NOMO-1 (cell line): Measurements from ENCODE around the gene ARID1B.
"Not testable (repeated sequence)": the region's sequence is repeated elsewhere in the genome, so short reads cannot be mapped to it uniquely, and the experiment has no call there.

Experiments used
- DNase-seq, 2 experiments: peaks; one replicate each; lab custom pipeline; 2025; ENCODE audit not compliant: unreplicated experiment in 2 of 2; lab: John Stamatoyannopoulos, UW

The ARID1B gene

GRCh38 chr6:156928126-156928525 lies 150.9 kb downstream of the ARID1B start:
- DNase-seq, result no peak

- DNase-seq, result no peak
Observed at GRCh38 chr6:156928972-156929371, 151.8 kb downstream of the ARID1B start.

GRCh38 chr6:156931283-156931682 lies 154.1 kb downstream of the ARID1B start:
- no peak for DNase-seq

GRCh38 chr6:156933201-156934068 lies 156.3 kb downstream of the ARID1B start:
- DNase-seq, result no peak

GRCh38 chr6:156934069-156934460 lies 156.9 kb downstream of the ARID1B start:
- no peak for DNase-seq

- no peak for DNase-seq
Observed at GRCh38 chr6:156935000-156935399, 157.8 kb downstream of the ARID1B start.

- no peak for DNase-seq
Observed at GRCh38 chr6:156938143-156938542, 161.0 kb downstream of the ARID1B start.

GRCh38 chr6:156940221-156940620 lies 163.0 kb downstream of the ARID1B start:
- no peak for DNase-seq

GRCh38 chr6:156942266-156942665 lies 165.1 kb downstream of the ARID1B start:
- DNase-seq, result no peak

- no peak for DNase-seq
Observed at GRCh38 chr6:156943166-156943565, 166.0 kb downstream of the ARID1B start.

GRCh38 chr6:156943816-156944215 lies 166.6 kb downstream of the ARID1B start:
- DNase-seq, result no peak

GRCh38 chr6:156944412-156944811 lies 167.2 kb downstream of the ARID1B start:
- no peak for DNase-seq

GRCh38 chr6:156945789-156946172 lies 168.6 kb downstream of the ARID1B start:
- DNase-seq, result not testable (repeated sequence)

- DNase-seq, result no peak
Observed at GRCh38 chr6:156946370-156946936, 169.3 kb downstream of the ARID1B start.

GRCh38 chr6:156948277-156948676 lies 171.1 kb downstream of the ARID1B start:
- no peak for DNase-seq

GRCh38 chr6:156948807-156949206 lies 171.6 kb downstream of the ARID1B start:
- no peak for DNase-seq

GRCh38 chr6:156949376-156949775 lies 172.2 kb downstream of the ARID1B start:
- no peak for DNase-seq

- no peak for DNase-seq
Observed at GRCh38 chr6:156950084-156950483, 172.9 kb downstream of the ARID1B start.

- no peak for DNase-seq
Observed at GRCh38 chr6:156950531-156950930, 173.4 kb downstream of the ARID1B start.

GRCh38 chr6:156952401-156952800 lies 175.2 kb downstream of the ARID1B start:
- no peak for DNase-seq

- DNase-seq, result no peak
Observed at GRCh38 chr6:156953127-156953478, 175.9 kb downstream of the ARID1B start.

GRCh38 chr6:156953479-156954146 lies 176.4 kb downstream of the ARID1B start:
- no peak for DNase-seq
